K562 (cell line): ENCODE data around the gene CCDC148. TPM values are rescaled to one million over a fixed set of nuclear protein-coding genes. Genes with fewer than 3 reads are reported as not detected.

ENCODE experiments used
- BDP1 ChIP-seq: IDR thresholded peaks from 3 replicates; pipeline ENCODE4 v1.6.1; 2011; ENCODE audit not compliant: insufficient read length, insufficient read depth
- CHD1 ChIP-seq: fragments of 200-600 bp; sonication (generic); IDR thresholded peaks from one replicate; pipeline ENCODE4 v1.6.1; 2012; ENCODE audit warnings: mild to moderate bottlenecking, moderate library complexity, low read length, inconsistent platforms
- ETV6 ChIP-seq, 3 experiments: fragments of 150-350 bp in 1 of 3; sonication (generic) in 1 of 3; formaldehyde crosslinking in 1 of 3; IDR thresholded peaks; 2 replicates each; pipeline versions ENCODE4 v1.6.1 to v1.8.0; 2014 to 2022; ENCODE audit warnings: borderline replicate concordance in 2 of 3, low read depth in 2 of 3, antibody characterized with exemption in 1 of 3, low read length in 1 of 3, mild to moderate bottlenecking in 1 of 3, missing genetic modification reagents in 1 of 3
- JUN ChIP-seq, 2 experiments: sonication (generic) in 1 of 2; formaldehyde crosslinking in 1 of 2; IDR thresholded peaks; 2 replicates each; pipeline versions ENCODE4 v1.6.1 to v1.8.0; 2012 to 2022; ENCODE audit warnings: borderline replicate concordance in 2 of 2, mild to moderate bottlenecking in 2 of 2, improper control_type of control experiment in 1 of 2, low read depth in 1 of 2, low read length in 1 of 2, missing genetic modification reagents in 1 of 2
- KDM5B ChIP-seq: fragments of 200-600 bp; sonication (generic); IDR thresholded peaks from 2 replicates; pipeline ENCODE4 v1.6.1; 2012; ENCODE audit warnings: low read depth, mild to moderate bottlenecking, moderate library complexity, low read length, control low read depth, inconsistent platforms; ENCODE audit not compliant: insufficient replicate concordance
- MED1 ChIP-seq: sonication (generic); formaldehyde crosslinking; IDR thresholded peaks from 2 replicates; pipeline ENCODE4 v1.8.1; 2023; ENCODE audit warnings: missing genetic modification reagents, borderline replicate concordance
- MTA2 ChIP-seq: fragments of 450-650 bp; IDR thresholded peaks from 2 replicates; pipeline ENCODE4 v1.6.1; 2016; ENCODE audit warnings: low read depth
- NFE2 ChIP-seq: IDR thresholded peaks from 2 replicates; pipeline ENCODE4 v1.6.1; 2014; ENCODE audit warnings: antibody characterized with exemption, low read depth
- PRMT5 ChIP-seq: sonication (generic); formaldehyde crosslinking; IDR thresholded peaks from 2 replicates; pipeline ENCODE4 v1.5.0; 2020; ENCODE audit warnings: missing genetic modification reagents
- ZFP36 ChIP-seq: fragments of 150-350 bp; IDR thresholded peaks from 2 replicates; pipeline ENCODE4 v1.6.1; 2018; ENCODE audit warnings: low read length, low read depth; ENCODE audit not compliant: partially characterized antibody
- ZKSCAN1 ChIP-seq: fragments of 150-350 bp; IDR thresholded peaks from 2 replicates; pipeline ENCODE4 v1.6.1; 2016; ENCODE audit warnings: low read depth, low read length
- ZNF696 ChIP-seq: fragments of 250-450 bp; sonication (Bioruptor Pico); conservative IDR thresholded peaks from 2 replicates; pipeline ENCODE4 v1.4.0; 2020; ENCODE audit warnings: mild to moderate bottlenecking, moderate library complexity
- polyA plus RNA-seq, 8 experiments: library from polyadenylated mRNA; depleted of rRNA in 4 of 8; stranded (reverse) in 5 of 8; unstranded in 3 of 8; fragments of >200 nt; fragmentation: Nextera tagmentation in 2 of 8; fragmentation: Illumina TruSeq in 1 of 8; extraction: Ambion mirVana in 2 of 8; extraction: Trizol in 1 of 8; gene quantifications; 2 replicates each; pipeline versions ENCODE4 v1.2.1 to v1.2.3, GENCODE V29; 2011 to 2014; ENCODE audit warnings: inconsistent platforms in 1 of 8, missing spikeins in 1 of 8
- total RNA-seq, 7 experiments: library from RNA; depleted of rRNA in 6 of 7; stranded (reverse); fragments of >200 nt in 6 of 7; fragmentation: Illumina TruSeq in 2 of 7; extraction: Trizol in 2 of 7; gene quantifications; 2 replicates each; pipeline versions ENCODE4 v1.2.1 to v1.2.3, GENCODE V29; 2011 to 2021; ENCODE audit warnings: low replicate concordance in 1 of 7
- TF ChIP-seq, protein P1 (sequence below): sonication (generic); formaldehyde crosslinking; IDR thresholded peaks from 2 replicates; pipeline ENCODE4 v1.8.0; 2023; ENCODE audit warnings: missing genetic modification reagents, mild to moderate bottlenecking, borderline replicate concordance
- TF ChIP-seq, protein P2 (sequence below): sonication (generic); formaldehyde crosslinking; IDR thresholded peaks from 2 replicates; pipeline ENCODE4 v1.8.0; 2022; ENCODE audit warnings: mild to moderate bottlenecking, missing genetic modification reagents, borderline replicate concordance
- TF ChIP-seq, protein P3 (sequence below), 2 experiments: fragments of 450-650 bp; conservative IDR thresholded peaks; 2 replicates each; pipeline ENCODE4 v1.6.1; 2017; ENCODE audit warnings: mild to moderate bottlenecking in 2 of 2, moderate library complexity in 2 of 2
- TF ChIP-seq, protein P4 (sequence below): fragments of 250-450 bp; sonication (Bioruptor Pico); IDR thresholded peaks from 2 replicates; pipeline ENCODE4 v1.8.0; 2022; ENCODE audit warnings: inconsistent platforms

CCDC148 gene
- total and polyA plus RNA-seq, 9 of the 15 experiments (the other 6 are each of a cell fraction or from before 2014, with no cell fraction given), result 0.10 to 1.4 (median 0.65) TPM

DNA sequence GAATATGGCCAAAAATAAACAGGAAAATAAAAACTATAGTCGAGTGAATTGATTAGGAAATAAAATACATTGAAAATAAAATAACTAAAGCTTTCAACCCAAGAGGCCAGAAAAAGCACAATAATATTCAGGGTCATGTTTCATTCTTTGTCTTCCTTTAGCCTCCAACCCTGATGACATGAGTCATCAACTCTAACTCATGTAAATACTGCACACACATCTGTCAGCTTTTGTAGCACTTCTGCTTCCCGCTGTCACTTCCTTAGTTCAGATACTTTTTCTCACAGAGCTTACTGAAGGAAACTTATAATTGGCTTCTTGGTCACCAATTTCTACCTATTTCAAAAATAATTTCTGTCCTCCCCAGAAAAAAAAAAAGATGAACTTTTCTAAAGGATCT lies 242.1 kb downstream of the CCDC148 start (continued):
- TF ChIP-seq ZNF696 (CRISPR knock-in tag) (no peak), PRMT5 (CRISPR knock-in tag) (no peak), ETV6 (IDR thresholded peaks at IDR 0.05; ENCODE audit: borderline replicate concordance in 1 of 2, low read depth in 2 of 2, low read length in 1 of 2) (peak in 1 of 2 experiments; percentile 68; a peak in 1 of 4 replicates), ETV6 (CRISPR knock-in tag; IDR thresholded peaks at IDR 0.05; ENCODE audit: borderline replicate concordance) (no peak), BDP1 (no peak), ZFP36 (peak; percentile 64), MED1 (CRISPR knock-in tag) (no peak), JUN (IDR thresholded peaks at IDR 0.05; ENCODE audit: borderline replicate concordance, low read depth, low read length) (peak; percentile 93), JUN (CRISPR knock-in tag; IDR thresholded peaks at IDR 0.05; ENCODE audit: borderline replicate concordance) (no peak), ZKSCAN1 (no peak), CHD1 (no peak), KDM5B (no peak), NFE2 (peak; percentile 87), MTA2 (peak; percentile 25; the same call in 1 of the 2 replicates)
- TF ChIP-seq, protein P1, sequence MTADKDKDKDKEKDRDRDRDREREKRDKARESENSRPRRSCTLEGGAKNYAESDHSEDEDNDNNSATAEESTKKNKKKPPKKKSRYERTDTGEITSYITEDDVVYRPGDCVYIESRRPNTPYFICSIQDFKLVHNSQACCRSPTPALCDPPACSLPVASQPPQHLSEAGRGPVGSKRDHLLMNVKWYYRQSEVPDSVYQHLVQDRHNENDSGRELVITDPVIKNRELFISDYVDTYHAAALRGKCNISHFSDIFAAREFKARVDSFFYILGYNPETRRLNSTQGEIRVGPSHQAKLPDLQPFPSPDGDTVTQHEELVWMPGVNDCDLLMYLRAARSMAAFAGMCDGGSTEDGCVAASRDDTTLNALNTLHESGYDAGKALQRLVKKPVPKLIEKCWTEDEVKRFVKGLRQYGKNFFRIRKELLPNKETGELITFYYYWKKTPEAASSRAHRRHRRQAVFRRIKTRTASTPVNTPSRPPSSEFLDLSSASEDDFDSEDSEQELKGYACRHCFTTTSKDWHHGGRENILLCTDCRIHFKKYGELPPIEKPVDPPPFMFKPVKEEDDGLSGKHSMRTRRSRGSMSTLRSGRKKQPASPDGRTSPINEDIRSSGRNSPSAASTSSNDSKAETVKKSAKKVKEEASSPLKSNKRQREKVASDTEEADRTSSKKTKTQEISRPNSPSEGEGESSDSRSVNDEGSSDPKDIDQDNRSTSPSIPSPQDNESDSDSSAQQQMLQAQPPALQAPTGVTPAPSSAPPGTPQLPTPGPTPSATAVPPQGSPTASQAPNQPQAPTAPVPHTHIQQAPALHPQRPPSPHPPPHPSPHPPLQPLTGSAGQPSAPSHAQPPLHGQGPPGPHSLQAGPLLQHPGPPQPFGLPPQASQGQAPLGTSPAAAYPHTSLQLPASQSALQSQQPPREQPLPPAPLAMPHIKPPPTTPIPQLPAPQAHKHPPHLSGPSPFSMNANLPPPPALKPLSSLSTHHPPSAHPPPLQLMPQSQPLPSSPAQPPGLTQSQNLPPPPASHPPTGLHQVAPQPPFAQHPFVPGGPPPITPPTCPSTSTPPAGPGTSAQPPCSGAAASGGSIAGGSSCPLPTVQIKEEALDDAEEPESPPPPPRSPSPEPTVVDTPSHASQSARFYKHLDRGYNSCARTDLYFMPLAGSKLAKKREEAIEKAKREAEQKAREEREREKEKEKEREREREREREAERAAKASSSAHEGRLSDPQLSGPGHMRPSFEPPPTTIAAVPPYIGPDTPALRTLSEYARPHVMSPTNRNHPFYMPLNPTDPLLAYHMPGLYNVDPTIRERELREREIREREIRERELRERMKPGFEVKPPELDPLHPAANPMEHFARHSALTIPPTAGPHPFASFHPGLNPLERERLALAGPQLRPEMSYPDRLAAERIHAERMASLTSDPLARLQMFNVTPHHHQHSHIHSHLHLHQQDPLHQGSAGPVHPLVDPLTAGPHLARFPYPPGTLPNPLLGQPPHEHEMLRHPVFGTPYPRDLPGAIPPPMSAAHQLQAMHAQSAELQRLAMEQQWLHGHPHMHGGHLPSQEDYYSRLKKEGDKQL, result no peak
- TF ChIP-seq, protein P2, sequence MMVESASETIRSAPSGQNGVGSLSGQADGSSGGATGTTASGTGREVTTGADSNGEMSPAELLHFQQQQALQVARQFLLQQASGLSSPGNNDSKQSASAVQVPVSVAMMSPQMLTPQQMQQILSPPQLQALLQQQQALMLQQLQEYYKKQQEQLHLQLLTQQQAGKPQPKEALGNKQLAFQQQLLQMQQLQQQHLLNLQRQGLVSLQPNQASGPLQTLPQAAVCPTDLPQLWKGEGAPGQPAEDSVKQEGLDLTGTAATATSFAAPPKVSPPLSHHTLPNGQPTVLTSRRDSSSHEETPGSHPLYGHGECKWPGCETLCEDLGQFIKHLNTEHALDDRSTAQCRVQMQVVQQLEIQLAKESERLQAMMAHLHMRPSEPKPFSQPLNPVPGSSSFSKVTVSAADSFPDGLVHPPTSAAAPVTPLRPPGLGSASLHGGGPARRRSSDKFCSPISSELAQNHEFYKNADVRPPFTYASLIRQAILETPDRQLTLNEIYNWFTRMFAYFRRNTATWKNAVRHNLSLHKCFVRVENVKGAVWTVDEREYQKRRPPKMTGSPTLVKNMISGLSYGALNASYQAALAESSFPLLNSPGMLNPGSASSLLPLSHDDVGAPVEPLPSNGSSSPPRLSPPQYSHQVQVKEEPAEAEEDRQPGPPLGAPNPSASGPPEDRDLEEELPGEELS, result no peak
- TF ChIP-seq, protein P3, sequence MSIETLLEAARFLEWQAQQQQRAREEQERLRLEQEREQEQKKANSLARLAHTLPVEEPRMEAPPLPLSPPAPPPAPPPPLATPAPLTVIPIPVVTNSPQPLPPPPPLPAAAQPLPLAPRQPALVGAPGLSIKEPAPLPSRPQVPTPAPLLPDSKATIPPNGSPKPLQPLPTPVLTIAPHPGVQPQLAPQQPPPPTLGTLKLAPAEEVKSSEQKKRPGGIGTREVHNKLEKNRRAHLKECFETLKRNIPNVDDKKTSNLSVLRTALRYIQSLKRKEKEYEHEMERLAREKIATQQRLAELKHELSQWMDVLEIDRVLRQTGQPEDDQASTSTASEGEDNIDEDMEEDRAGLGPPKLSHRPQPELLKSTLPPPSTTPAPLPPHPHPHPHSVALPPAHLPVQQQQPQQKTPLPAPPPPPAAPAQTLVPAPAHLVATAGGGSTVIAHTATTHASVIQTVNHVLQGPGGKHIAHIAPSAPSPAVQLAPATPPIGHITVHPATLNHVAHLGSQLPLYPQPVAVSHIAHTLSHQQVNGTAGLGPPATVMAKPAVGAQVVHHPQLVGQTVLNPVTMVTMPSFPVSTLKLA (conservative IDR thresholded peaks at IDR 0.05), result peak in 1 of 2 experiments; percentile 50; a peak in 2 of 4 replicates
- TF ChIP-seq, protein P4, sequence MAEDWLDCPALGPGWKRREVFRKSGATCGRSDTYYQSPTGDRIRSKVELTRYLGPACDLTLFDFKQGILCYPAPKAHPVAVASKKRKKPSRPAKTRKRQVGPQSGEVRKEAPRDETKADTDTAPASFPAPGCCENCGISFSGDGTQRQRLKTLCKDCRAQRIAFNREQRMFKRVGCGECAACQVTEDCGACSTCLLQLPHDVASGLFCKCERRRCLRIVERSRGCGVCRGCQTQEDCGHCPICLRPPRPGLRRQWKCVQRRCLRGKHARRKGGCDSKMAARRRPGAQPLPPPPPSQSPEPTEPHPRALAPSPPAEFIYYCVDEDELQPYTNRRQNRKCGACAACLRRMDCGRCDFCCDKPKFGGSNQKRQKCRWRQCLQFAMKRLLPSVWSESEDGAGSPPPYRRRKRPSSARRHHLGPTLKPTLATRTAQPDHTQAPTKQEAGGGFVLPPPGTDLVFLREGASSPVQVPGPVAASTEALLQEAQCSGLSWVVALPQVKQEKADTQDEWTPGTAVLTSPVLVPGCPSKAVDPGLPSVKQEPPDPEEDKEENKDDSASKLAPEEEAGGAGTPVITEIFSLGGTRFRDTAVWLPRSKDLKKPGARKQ (CRISPR knock-in tag), result no peak
